BLaER1 (cell line): ENCODE measurements around the gene NALF2.

ENCODE experiments used
- H3K27ac ChIP-seq: shearing (Covaris generic); formaldehyde crosslinking; 2 replicates; pipeline ENCODE4 v1.8.1; 2022
- H3K27me3 ChIP-seq: shearing (Covaris generic); formaldehyde crosslinking; 2 replicates; pipeline ENCODE4 v1.8.1; 2022
- H3K36me3 ChIP-seq: shearing (Covaris generic); formaldehyde crosslinking; 2 replicates; pipeline ENCODE4 v1.8.1; 2022
- H3K4me1 ChIP-seq: shearing (Covaris generic); formaldehyde crosslinking; 2 replicates; pipeline ENCODE4 v1.8.1; 2022
- H3K4me2 ChIP-seq: shearing (Covaris generic); formaldehyde crosslinking; 2 replicates; pipeline ENCODE4 v1.8.1; 2022
- H3K4me3 ChIP-seq: shearing (Covaris generic); formaldehyde crosslinking; 2 replicates; pipeline ENCODE4 v1.8.1; 2022
- H3K9ac ChIP-seq: shearing (Covaris generic); formaldehyde crosslinking; 2 replicates; pipeline ENCODE4 v1.8.1; 2022
- H3K9me3 ChIP-seq: shearing (Covaris generic); formaldehyde crosslinking; 2 replicates; pipeline ENCODE4 v1.8.1; 2022
- H4K20me1 ChIP-seq: shearing (Covaris generic); formaldehyde crosslinking; 2 replicates; pipeline ENCODE4 v1.8.1; 2022
- Cebpa-rat ChIP-seq: shearing (Covaris generic); IDR thresholded peaks from 2 replicates; pipeline ENCODE4 v1.8.1; 2022

Gene NALF2

DNA sequence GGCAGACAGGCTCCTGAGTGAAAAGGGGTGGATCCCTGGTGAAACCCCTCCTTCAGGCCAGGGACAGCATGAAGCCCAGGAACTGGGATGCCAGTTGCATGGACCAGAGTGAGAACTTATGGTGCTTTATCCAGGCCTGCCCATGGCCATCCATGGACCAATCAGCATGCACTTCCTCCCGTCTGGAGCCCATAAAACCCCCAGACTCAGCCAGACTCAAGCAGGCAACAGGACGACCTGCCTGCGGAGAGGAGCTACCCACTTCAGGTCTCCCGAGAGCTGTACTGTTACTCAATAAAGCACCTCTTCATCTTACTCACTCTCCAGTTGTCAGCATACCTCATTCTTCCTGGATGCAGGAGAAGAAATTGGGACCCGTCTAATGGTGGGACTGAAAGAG is 42.9 kb downstream of the NALF2 start:
- Histone ChIP-seq H3K9ac (no peak overlapping the region), H3K4me2 (no peak overlapping the region), H3K27me3 (peaks cover 55% of the 10 kb centered on the region), H3K27ac (no peak overlapping the region), H3K36me3 (no peaks in the 10 kb centered on the region), H4K20me1 (no peaks in the 10 kb centered on the region), H3K4me1 (no peaks in the 10 kb centered on the region), H3K9me3 (peaks cover 36% of the 10 kb centered on the region), H3K4me3 (no peak overlapping the region)
- TF ChIP-seq Cebpa-rat: no peak

DNA sequence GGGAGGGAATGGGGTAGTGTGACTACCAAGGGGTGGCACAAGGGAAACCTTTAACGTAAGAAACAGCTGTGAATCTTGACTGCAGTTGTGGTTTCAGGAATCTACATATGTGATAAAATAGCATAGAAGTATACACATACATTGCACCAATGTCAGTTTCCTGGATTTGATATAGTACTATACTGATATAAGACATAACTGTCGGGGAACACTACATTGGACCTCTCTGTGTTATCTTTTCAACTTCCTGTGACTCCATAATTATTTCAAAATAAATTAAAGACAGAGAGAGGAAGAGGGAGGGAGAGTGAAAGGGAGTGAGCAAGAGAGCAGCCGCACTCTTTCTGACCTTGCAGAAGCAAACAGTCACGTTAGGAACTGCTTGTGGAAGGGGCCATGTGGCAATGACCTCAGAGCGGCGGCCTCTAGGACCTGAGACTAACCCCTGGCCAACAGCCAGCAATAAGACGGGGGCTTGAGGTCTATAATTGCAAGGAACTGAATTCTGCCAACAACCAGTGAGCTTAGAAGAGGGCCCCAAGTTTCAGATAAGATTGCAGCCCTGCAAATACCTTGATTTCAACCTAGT is 47.4 kb downstream of the NALF2 start:
- Histone ChIP-seq H3K27ac (no peak overlapping the region), H3K4me2 (no peak overlapping the region), H4K20me1 (no peaks in the 10 kb centered on the region), H3K27me3 (peaks cover 76% of the 10 kb centered on the region), H3K4me1 (no peaks in the 10 kb centered on the region), H3K4me3 (no peak overlapping the region), H3K36me3 (no peaks in the 10 kb centered on the region), H3K9ac (no peak overlapping the region), H3K9me3 (peaks cover 22% of the 10 kb centered on the region)
- no peak for TF ChIP-seq Cebpa-rat

- TF ChIP-seq Cebpa-rat: no peak
- H4K20me1 ChIP-seq: no peaks in the 10 kb centered on the region
- H3K36me3 ChIP-seq: no peaks in the 10 kb centered on the region
- H3K27ac ChIP-seq: no peak overlapping the region
- no peak overlapping the region for H3K4me2 ChIP-seq
- no peak overlapping the region for H3K4me3 ChIP-seq
- H3K9me3 ChIP-seq: peaks cover 12% of the 10 kb centered on the region
- no peak overlapping the region for H3K9ac ChIP-seq
- no peaks in the 10 kb centered on the region for H3K4me1 ChIP-seq
- peaks cover 86% of the 10 kb centered on the region for H3K27me3 ChIP-seq
These were observed 48.4 kb downstream of the NALF2 start for GRCh38 chrX:69552512-69552911.
